ENCODE results near the gene LRFN4.

GRCh38 chr11:66904561-66904960, 47.7 kb downstream of the LRFN4 start:
- TF ChIP-seq, protein P1, sequence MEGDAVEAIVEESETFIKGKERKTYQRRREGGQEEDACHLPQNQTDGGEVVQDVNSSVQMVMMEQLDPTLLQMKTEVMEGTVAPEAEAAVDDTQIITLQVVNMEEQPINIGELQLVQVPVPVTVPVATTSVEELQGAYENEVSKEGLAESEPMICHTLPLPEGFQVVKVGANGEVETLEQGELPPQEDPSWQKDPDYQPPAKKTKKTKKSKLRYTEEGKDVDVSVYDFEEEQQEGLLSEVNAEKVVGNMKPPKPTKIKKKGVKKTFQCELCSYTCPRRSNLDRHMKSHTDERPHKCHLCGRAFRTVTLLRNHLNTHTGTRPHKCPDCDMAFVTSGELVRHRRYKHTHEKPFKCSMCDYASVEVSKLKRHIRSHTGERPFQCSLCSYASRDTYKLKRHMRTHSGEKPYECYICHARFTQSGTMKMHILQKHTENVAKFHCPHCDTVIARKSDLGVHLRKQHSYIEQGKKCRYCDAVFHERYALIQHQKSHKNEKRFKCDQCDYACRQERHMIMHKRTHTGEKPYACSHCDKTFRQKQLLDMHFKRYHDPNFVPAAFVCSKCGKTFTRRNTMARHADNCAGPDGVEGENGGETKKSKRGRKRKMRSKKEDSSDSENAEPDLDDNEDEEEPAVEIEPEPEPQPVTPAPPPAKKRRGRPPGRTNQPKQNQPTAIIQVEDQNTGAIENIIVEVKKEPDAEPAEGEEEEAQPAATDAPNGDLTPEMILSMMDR (IDR thresholded peaks at IDR 0.05) = no peak
- TF ChIP-seq POLR2A (IDR thresholded peaks at IDR 0.05) = no peak
